ENCODE data around the gene CRTAC1.

- TF ChIP-seq, protein P1, sequence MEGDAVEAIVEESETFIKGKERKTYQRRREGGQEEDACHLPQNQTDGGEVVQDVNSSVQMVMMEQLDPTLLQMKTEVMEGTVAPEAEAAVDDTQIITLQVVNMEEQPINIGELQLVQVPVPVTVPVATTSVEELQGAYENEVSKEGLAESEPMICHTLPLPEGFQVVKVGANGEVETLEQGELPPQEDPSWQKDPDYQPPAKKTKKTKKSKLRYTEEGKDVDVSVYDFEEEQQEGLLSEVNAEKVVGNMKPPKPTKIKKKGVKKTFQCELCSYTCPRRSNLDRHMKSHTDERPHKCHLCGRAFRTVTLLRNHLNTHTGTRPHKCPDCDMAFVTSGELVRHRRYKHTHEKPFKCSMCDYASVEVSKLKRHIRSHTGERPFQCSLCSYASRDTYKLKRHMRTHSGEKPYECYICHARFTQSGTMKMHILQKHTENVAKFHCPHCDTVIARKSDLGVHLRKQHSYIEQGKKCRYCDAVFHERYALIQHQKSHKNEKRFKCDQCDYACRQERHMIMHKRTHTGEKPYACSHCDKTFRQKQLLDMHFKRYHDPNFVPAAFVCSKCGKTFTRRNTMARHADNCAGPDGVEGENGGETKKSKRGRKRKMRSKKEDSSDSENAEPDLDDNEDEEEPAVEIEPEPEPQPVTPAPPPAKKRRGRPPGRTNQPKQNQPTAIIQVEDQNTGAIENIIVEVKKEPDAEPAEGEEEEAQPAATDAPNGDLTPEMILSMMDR (IDR thresholded peaks at IDR 0.05): no peak
- TF ChIP-seq POLR2AphosphoS5 (IDR thresholded peaks at IDR 0.05) (no peak), POLR2A (IDR thresholded peaks at IDR 0.05) (no peak), EP300 (IDR thresholded peaks at IDR 0.05; ENCODE audit: low read depth) (no peak)
These were observed 144.1 kb downstream of the CRTAC1 start for GRCh38 chr10:97886286-97886685.

All from transverse colon (tissue), 4 donors.